ENCODE measurements around the gene GDPD5. TPM values are rescaled to one million over a fixed set of nuclear protein-coding genes. Genes with fewer than 3 reads are reported as not detected.

GDPD5 gene
- polyA plus RNA-seq, 1 donor: 28.3 TPM

- DNase-seq: no peak
Observed at GRCh38 chr11:75514596-75514995, 11.1 kb downstream of the GDPD5 start.

GRCh38 chr11:75513250-75513649 is 12.5 kb downstream of the GDPD5 start:
- DNase-seq: no peak

DNA sequence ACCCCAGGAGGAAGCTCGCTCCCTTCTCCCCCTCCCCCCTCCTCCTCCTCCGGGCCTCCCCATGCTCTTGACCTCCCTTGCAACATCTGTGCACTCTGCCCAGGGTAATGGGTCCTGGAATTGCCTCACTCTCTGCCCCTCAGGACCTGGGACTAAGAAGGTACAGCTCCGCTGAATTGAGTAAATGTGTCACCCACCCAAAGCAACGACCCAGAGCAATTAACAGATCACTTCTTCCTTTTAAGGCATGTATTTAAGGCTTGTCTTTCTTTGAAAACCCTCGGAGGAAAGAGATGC is 15.1 kb downstream of the GDPD5 start:
- DNase-seq: no peak

DNA sequence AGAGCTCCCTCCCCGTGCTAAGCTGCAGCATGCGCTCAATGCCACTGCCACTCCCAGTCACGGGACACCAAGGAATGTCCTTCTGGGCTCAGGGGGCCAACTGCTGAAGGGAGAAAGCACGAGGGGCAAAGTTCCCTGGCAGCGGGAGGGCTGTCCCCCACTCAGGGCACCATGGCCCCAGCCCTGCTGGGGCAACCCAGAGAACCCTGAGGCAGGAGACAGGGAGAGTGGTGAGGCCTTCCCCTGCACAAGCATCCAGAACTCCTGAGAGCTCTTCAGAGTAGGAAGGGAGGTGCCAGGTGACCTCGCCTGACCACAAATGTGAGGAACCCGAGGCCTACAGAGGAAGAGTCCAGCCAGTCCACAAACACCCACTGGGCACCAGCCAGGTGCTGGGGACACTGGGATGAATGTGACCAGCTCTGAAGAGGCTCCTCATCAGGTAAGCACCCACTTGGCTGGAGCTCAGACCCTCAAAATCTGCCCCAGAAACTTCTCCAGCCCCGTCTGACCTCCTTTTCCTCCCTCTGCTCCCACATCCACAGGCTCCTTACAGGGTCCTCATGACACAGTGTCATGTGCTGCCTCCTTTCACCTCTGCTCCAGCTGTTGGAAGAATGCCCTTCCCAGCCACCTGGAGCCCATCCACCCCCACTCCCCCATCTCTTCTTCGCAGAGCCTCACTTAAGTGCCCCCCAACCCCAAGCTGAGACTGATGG is 15.6 kb downstream of the GDPD5 start:
- DNase-seq: no peak

- DNase-seq: no peak
Observed at GRCh38 chr11:75509020-75509720, 16.6 kb downstream of the GDPD5 start.

DNA sequence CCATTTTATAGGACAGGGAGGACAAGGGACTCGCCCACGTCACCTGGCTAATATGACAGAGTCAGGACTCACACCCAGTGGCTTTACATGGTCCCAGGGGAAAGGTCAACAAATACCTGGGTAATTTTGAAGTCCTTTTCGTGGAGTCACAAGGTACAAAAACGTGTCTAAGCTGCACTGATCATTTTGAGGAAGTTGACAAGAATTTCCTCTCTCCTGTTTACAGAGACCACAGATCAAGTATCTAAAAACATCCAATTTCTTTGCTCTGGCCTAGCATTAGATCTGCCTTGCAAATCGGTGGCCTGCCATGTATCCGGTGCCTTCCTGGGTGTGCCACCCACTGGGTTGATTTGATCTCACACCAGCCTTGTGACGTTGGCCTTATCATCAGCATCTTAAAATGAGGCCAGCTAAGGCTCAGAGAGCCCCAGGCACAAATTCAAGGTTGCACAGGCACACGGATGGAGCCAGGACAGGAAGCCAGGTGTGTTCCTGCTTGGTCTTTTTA is 17.6 kb downstream of the GDPD5 start:
- DNase-seq: no peak

DNA sequence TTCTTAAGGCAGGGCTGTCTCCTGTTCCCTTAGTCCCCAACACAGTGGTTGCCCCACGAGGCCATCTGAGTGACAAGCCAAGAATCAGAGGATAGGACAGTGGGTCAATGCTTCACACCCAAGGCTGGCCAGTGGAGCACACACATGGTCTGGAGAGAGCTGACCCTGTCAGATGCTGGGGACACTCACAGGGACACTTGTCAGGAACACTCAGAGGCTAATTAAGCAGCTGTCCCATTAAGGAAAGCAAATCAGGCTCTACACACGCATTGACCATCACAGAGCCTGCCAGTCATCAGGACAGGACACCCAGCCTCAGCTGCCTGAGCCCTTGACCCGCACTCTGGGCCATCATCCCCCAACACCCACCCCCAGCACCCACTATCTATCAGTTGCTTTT is 18.2 kb downstream of the GDPD5 start:
- no peak for DNase-seq

DNA sequence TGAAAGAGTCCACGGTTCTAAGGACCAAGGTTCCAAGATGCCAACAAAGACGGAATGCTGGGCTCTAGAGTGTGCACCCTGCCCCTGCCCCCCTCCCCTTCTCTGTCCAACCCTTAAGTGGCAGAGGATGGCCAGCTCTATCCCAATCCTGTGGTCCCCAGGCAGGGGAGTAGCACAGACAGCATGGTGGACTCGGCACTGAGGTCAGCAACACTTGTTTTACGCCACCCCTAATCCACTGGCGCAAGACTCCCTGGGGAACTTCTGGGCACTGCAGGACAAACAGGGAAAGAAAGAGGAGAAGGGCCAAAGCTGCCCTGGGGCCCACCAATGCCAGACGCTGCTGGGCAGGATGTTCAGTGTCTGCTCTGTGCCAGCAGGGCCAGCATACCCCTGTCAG is 18.9 kb downstream of the GDPD5 start:
- DNase-seq: no peak

DNA sequence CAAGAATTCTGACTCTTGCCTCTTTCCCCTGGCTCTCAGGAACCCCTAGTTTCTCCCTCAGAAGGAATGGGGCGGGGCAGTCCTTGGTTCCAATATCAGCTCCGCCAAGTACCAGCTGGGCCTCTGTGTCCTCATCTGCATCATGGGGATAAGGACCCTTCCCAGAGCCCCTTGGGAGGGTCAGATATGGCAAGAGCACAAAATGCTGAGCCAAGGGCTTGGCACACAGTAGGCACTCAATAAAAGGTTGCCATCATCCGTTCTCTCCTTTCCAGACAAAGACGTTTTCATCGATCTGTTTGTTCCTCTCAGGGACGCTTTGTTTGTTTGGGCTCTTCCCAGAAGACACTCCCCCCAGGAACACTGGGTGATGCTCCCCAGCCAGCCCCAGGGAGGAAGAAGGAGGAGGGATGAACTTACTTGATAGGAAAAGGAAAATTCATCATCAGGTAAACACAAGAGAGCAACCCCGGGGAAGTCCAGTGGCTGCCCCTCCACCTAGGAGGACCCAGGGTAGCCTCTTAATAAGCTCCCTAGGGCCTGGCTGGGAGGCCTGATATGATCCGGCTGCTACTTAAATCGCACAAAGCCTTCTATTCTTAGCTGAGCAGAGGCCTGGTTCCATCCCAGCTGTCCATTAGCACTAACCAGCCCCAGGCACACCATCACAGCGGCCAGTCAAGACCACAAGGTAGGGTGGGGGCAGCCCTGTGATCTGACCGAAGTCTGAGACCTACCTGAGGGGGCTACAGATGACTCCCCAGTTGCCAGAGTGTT is 19.6 kb downstream of the GDPD5 start:
- no peak for DNase-seq

GRCh38 chr11:75504501-75504900 is 21.2 kb downstream of the GDPD5 start:
- no peak for DNase-seq

DNA sequence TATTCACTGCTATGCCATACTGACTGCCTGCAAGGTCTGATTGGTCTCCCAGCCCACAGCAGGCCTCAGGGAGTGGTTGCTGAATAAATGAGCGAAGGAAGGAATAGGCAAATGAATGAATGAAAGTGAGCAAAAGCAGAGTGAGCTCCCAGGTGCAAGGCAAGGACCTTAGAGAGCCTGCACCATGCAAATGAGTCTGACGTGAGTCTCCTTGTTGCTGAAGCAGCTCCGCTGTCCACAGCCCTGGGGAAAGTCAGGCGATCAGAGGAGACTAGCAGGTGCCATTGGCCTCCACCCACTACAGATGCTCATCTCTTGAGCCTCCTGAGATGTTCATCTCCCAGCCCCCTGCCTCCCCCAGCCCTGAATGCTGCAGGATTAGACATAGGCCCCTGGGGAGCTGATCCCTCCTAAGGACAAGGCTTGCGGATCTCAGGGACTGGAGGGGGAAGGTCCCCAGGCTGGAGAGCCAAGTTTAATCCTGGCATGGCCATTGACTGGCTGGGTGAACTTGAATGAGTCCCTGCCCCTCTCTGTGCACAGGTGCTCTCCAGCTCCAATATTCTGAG is 22.1 kb downstream of the GDPD5 start:
- DNase-seq: no peak

DNA sequence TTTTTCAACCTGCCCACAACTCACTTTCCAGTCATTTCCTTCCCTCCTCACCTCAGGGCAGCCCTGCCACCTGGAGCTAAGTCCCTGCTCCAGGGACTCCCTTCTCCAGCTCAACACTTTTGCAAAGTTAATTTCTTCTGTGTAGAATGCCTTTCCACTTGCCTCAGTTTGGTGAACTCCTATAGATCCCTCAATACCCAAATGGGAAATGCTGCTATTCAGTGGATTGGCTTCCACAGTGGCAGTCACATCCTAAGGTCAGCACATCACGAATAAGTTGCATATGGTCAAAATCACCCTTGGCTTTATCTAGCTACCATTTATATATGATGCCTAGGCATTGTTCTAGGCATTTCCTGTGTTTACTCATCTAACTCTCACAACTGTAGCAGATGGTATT is 23.6 kb downstream of the GDPD5 start:
- no peak for DNase-seq

GRCh38 chr11:75500742-75501141 is 25.0 kb downstream of the GDPD5 start:
- DNase-seq: no peak

DNA sequence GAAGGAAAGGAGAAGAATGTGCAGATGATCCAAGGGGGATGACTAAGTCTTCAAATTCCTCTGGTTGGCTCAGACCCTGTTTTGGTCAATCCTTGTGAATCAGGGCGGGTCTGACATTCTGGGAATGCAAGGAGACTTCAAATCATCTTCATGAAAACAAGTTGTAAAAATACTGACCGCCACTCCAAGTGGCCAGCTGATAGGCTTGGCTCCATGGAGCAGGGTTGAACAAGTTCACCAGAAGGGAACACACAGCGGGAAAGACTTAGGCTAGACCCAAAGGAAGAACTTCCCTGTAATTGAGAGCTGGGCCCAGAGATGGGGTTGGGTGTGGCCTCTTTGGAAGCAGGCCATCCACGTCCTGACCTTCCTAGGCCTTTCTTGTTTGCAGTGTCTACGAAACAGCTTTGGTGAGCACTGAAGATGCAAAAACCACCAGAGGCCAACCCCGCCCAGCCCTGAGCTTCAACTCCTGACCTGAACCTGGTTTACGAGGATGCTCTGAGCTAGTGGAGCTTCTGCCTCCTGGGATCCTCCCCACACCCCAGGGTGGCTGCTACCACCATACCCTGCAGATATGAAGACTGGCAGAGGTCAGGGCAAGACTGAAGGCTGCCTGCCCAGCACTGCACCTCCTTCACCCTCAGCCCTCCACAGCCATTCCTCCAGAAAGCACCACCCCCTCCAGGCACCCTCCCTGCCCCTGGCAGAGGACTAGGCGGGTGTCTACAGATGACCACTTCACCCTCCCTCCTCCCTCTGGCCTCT is 26.1 kb downstream of the GDPD5 start:
- no peak for DNase-seq

GRCh38 chr11:75498556-75499255 is 27.0 kb downstream of the GDPD5 start:
- DNase-seq: no peak

GRCh38 chr11:75497788-75498409 is 27.8 kb downstream of the GDPD5 start:
- no peak for DNase-seq

DNA sequence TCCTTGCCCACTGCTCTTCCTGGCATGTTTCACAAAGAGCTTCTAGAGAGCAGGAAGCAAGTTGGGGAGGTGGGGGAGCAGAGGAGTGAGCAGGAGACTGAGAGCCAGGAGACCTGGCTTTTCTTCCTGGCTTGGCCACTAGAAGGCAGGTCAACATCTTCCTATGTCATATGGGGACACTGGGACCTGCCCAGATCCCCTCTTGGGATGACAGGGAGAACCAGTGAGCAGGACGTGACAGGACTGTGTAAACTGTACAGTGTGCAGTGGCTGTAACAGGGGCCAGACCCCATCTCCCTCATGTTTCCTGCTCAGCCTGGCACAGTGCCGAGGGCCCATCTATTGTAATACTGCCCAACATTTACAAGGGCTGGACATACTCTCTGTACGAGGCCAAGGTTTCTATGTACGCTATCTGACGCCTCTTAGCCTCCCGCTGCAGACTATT is 29.4 kb downstream of the GDPD5 start:
- no peak for DNase-seq

- DNase-seq: no peak
Observed at GRCh38 chr11:75495749-75496304, 29.9 kb downstream of the GDPD5 start.

DNA sequence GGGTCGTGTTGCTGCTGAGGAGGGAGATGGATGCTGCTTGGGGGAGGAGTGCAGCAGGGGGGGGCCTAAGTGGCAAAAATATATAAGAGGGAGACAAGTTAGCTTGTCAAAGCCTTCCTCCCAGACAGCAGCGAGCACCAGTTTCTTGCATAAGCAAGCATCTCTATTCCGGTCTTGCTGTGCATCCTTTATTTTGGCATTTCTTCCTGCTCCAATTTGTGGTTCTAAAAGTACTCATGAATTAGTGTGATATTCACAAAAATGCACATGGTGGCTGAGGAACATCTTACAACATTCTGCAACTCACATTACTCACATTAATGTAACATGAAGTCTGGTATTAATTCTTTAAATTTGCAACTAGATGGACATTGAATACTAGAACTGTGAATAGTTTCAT is 32.1 kb downstream of the GDPD5 start:
- no peak for DNase-seq

- no peak for DNase-seq
Observed at GRCh38 chr11:75492181-75492820, 33.4 kb downstream of the GDPD5 start.

Measured in hindlimb muscle (tissue), 1 donor.